HG02642 (cell line): ENCODE data around the gene SSBP4.
A peak's percentile ranks its signal among the peaks of the same experiment; 100 is the strongest.
"Not testable (repeated sequence)": the region's sequence is repeated elsewhere in the genome, so short reads cannot be mapped to it uniquely, and the experiment has no call there.

Experiments
- ATAC-seq: cut with Tn5 transposase; IDR thresholded peaks from one replicate; pipeline ENCODE4 v1.9.1; 2021; ENCODE audit warnings: mild to moderate bottlenecking; ENCODE audit not compliant: unreplicated experiment, poor library complexity

SSBP4 gene

DNA sequence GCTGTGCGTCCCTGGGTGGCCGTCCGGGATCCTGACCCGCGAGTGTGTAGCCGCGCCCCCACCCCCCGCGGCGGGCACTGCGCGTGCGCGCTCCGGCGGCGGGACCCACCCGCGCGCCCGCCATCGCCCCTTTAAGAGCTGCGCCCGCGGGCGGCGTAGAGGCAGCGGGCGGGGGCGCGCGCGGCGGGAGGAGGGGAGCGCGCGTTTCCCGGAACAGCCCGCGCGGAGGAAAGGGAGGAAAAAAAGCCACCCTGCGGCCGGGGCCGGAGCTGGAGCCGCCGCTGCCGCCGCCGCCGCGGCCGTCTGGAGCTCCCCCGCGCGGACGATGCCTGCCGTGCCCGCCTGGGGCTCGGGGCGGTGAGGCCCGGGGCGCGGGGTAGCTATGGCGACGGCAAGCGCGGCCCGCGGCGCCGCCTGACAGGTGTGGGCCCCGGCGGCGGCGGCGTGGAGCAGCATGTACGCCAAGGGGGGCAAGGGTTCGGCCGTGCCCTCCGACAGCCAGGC, at the start of gene SSBP4:
SSBP4 (plus strand) TSS at position 204 of the 504 bp plus-strand sequence; CDS start at position 455, 251 bp downstream.
- ATAC-seq: peak; percentile 56

DNA sequence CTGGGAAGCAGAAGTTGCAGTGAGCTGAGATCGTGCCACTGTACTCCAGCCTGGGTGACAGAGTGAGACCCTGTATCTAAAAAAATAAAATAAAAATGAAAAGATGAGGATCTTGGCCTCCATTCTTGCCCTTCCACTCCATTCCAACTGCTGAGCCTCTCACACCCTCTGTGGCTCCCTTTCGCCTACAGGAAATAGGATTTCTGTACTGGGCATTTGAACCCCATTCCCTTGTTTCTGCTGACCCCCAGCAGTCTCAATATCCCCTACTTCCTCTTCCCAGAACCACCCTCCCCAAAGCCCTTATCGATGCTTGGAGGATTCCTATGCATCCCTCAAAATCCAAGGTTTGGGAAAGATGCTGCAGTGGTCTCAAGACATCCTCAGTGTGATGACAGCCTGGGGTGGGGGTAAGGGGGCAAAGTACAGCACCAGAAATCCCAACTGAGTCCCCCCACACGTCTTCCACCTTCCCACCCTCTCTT, 45.7 kb upstream of the SSBP4 start:
- ATAC-seq: no peak

DNA sequence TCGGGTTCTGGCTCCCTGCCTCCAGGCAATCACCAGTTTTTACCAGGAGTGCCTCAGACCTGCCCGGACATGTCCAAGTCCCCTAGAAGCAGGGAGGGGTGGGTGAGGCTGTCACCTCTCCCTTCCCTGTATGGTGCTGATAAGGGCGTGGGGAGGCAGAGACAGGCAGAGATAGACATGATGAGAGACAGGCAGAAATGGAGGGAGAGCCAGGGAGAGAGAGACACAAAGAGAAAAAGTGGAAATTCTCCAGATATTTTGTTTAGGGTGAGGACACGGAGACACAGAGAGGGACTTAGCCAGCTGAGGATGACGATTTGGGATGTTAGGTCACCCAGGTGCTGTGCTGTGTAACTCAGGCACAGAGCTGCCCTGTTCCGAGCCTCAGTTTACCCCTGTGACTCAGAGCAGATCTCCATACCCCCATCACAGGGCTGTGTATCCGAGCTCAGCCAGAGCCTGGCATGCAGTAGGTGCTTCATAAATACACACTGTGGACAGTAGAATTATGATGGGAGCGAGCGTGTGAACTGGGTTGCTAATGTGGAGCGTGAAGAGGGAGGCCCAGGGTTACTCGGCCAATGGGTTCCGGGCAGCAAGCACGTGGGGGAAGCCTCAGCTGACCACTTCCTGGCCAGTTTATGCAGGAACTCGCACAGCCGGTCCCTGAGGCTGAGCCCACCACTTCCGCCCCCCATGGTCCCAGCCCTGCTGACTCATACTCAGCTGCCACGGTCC, 45.1 kb upstream of the SSBP4 start:
- peak; percentile 81 for ATAC-seq

DNA sequence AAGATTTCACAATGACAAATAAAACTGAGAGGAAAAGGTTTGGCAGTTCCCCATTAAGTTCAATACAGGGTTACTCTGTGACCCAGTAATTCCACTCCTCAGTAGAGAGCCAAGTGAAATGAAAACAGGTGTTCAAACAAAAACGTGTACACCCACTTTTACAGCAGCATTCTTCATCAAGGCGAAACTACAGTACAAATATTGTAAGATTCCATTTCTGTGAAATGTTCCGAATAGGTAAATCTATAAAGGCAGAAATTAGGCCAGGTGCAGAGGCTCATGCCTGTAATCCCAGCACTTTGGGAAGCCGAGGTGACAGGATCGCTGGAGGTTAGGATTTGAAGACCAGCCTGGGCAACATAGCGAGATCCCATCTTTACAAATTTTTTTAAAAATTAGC, 42.2 kb upstream of the SSBP4 start:
- no peak for ATAC-seq

DNA sequence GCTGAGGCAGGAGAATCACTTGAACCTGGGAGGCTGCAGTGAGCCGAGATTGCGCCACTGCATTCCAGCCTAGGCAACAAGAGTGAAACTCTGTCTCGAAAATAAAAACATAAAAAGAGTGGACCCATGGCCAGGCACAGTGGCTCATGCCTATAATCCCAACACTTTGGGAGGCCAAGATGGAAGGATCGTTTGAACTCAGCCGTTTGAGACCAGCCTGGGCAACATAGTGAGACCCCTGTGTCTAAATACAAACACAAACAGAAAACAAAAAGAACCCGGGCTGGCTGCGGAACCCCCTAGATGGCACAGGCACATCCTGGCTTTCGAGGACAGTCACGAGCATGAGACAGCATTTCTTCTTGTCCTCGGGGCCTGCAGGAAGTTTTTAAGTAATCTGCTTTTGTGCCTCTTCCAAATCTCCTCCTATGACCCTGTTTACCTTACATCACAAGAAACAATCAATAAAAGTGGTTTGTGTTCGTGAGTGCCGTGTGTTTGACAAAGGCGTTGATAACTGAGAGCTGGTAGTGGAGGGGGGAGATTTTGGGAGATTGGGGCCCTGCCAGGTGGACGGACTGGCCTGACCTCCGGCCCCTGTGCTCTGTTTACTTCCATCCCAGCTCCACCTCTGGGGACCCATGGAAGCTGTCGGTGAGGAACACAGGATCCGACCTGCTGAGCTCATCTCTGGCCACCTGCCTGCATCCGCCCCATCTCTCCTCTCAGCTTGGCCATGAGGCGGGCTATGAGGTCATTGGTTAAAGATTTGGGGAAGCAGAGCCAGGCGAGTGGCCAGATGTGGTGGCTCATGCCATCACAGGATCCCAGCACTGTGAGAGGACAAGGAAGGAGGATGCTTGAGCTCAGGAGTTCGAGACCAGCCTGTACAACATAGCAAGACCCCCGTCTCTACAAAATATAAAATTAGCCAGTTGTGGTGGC, 39.1 kb upstream of the SSBP4 start:
- no peak for ATAC-seq

DNA sequence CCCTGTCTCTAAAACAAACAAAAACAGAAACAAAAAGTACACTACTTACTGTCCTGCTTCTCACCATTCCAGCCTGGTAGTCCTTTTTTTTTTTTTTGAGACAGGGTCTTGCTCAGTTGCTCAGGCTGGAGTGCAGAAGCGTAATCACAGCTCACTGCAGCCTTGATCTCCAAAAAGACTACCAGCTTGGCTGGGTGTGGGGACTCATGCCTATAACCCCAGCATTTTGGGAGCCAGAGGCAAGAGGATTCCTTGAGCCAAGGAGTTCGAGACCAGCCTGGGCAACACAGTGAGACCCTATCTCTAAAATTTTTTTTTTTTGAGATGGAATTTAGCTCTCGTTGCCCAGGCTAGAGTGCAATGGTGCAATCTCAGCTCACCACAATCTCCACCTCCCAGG, 38.4 kb upstream of the SSBP4 start:
- no peak for ATAC-seq

DNA sequence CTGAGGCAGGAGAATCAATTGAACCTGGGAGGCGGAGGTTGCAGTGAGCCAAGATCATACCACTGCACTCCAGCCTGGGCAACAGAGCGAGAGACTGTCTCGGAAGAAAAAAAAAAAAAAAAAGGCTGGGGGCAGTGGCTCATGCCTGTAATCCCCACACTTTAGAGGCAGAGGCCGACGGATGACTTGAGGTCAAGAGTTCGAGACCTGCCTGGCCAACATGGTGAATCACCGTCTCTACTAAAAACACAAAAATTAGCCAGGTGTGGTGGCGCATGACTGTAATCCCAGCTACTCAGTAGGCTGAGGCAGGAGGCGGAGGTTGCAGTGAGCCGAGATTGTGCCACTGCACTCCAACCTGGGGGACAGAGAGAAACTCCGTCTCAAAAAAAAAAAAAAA, 35.6 kb upstream of the SSBP4 start:
- ATAC-seq: not testable (repeated sequence)

DNA sequence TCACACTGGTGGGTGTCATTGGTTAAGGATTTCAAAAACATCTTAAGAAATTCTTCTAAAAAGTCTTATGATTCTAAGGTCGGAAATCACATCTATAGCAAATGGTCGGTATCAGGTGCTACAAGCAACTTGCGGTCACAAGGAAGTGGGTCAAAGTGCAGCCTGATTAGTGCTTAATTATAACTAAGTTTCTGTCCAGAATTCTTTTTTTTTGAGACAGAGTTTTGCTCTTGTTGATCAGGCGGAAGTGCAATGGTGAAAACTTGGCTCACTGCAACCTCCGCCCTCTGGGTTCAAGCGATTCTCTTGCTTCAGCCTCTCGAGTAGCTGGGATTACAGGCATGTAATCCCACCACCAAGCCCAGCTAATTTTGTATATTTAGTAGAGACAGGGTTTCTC, 34.4 kb upstream of the SSBP4 start:
- no peak for ATAC-seq

DNA sequence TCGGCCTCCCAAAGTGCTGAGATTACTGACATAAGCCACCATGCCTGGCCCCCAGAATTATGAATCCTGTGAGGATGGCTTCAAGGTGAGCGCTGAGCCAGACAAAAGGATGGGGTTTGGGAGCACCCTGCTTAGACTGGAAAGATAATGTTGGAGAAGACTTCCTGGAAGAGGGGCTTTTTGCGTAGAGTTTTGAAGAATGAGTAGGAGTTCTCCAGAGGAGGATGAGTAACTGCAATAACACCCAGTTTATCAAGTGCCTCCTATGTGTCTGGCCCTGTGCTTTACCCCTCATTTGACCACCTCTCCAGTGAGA, 33.9 kb upstream of the SSBP4 start:
- no peak for ATAC-seq

DNA sequence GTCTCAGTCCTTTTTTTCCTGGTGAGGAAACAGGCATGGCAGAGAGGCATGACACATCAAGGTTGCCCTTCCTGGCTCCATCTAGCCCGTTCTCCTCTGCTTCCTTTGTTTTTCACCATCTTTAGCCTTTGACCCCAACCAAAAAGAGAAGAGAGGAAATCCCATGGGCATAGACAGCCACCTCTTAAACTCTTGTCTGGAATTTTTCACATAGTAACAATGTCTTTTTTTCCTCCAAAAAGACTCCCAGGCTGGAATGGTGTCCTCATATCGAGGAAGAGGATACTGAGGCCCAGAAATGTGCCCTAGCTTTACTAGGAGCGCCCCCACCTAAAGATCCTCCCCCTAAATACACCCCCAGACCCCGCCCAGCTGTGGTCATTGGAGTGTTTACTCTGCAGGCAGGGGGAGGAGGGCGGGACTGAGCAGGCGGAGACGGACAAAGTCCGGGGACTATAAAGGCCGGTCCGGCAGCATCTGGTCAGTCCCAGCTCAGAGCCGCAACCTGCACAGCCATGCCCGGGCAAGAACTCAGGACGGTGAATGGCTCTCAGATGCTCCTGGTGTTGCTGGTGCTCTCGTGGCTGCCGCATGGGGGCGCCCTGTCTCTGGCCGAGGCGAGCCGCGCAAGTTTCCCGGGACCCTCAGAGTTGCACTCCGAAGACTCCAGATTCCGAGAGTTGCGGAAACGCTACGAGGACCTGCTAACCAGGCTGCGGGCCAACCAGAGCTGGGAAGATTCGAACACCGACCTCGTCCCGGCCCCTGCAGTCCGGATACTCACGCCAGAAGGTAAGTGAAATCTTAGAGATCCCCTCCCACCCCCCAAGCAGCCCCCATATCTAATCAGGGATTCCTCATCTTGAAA, 33.3 kb upstream of the SSBP4 start, which contains the start of gene GDF15:
GDF15 (plus strand) TSS at position 484 of the 868 bp plus-strand sequence; CDS start at position 516, 32 bp downstream.
- ATAC-seq: no peak

DNA sequence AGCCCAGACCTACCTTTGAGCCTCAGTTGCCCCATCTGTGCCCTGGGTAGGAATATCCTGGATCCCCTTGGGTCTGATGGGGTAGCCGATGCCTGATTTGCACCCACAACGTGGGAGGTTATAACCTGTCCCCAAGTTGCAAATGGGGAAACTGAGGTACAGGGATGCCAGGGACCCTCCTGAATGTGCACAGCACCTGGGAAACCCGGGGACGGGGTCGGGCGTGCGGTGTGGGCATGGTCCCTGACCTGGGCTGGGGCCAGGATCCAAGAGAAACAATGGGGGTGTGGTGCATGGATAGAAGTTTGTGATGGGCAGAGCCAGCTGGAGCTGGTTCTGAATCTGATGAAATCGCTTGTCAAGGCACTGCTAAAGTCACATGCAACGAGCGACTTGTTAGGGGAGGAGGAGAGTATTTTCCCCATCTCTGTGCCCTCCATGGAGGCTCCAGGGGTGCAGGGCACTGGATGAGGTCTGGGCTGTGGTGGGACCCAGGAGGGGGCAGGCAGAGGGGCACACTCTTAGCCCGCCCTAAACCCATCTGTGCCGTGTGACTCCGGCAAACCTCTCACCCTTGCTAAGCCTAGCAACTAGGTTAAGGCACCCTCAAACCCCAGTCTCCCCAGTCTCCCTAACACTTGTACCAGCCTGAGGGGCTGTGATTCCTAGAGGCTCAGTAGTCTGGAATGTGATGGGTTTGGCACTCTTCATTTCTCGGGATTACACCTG, 32.5 kb upstream of the SSBP4 start:
- no peak for ATAC-seq

DNA sequence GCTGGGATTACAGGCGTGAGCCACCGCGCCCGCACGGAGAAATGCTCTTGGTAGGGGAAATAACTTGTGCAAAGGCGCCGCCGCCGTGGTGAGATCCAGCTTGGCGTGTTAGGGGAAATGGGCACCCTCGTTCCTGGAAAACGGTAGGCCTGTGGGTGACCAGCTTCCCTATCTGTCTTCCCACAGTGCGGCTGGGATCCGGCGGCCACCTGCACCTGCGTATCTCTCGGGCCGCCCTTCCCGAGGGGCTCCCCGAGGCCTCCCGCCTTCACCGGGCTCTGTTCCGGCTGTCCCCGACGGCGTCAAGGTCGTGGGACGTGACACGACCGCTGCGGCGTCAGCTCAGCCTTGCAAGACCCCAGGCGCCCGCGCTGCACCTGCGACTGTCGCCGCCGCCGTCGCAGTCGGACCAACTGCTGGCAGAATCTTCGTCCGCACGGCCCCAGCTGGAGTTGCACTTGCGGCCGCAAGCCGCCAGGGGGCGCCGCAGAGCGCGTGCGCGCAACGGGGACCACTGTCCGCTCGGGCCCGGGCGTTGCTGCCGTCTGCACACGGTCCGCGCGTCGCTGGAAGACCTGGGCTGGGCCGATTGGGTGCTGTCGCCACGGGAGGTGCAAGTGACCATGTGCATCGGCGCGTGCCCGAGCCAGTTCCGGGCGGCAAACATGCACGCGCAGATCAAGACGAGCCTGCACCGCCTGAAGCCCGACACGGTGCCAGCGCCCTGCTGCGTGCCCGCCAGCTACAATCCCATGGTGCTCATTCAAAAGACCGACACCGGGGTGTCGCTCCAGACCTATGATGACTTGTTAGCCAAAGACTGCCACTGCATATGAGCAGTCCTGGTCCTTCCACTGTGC, 30.9 kb upstream of the SSBP4 start:
- ATAC-seq: peak; percentile 74

DNA sequence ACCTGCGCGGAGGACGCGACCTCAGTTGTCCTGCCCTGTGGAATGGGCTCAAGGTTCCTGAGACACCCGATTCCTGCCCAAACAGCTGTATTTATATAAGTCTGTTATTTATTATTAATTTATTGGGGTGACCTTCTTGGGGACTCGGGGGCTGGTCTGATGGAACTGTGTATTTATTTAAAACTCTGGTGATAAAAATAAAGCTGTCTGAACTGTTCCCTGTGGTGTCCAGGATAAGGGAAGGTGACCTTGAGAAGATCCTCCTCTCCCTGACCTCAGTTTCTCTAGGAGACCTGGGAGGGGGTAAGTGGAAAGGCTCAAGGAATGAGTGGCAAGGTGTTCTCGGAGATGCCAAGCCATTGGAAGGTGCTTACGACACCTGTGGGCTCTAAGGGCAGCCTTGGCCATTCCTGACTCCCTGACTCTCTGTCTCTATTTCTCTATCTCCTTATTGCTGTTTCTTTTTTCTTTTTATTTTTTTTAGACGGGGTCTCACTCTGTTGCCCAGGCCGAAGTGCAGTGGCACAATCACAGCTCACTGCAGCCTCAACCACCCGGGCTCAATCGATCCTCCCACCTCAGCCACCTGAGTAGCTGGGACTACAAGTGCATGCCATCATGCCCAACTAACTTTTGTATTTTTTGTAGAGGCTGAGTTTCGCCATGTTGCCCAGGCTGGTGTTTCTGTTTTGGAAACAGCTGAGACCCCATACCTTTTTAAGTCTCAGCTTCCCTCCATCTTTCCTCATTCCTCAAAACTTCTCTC, 30.1 kb upstream of the SSBP4 start:
- no peak for ATAC-seq

DNA sequence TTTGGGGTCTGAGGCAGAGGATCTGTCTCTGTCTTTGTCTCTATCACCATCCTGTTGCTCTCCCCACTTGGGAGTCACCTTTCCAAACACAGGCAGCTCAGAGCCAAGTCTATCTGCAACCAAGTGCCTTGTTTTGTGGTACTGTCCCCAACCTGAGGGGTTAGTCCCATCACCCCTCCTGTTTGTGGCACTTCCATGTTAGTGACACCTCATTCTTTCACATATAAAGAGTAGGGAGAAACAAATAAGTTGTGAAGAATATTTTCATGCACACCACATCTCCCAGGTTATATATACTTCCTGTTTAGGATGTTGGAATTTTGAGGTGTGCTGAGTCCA, 29.5 kb upstream of the SSBP4 start:
- ATAC-seq: no peak

DNA sequence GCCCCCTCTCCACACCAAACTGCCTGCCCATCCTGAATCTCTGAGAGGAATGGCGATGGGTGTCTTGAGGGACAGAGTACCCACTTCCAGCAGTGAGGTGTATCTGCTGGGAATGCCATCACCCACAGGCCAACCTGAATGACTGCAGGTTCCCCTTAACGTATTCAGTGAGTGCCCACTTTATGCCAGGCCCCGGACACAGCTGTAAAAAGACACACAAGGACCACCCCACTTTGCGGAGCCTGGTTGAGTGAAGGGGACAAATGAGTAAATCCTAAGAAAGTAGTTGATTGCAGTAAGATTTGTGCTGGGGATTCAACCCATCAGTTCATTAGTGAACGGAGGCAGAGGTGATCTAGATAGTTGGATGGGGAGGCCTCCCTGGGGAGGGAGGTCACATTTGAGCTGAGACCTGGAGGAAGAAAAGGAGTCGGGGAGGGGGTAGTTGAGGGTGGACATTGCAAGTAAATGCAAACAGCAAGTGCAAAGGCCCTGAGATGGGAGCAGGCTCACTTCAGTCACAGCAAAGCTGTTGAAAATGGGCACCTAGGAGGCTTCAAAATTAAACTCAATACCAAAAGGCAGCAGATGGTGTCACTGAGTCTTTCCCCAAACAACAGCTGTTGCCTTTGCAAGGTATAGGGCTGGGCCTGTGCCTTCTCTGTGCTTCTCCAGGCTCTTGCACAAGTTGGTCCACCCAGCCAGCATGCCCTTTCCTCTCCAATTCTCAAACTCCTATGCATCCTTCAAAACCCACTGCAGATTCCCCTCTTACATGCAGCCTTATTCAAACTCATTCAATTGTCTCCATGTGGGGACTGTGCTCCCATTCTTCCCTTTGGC, 28.9 kb upstream of the SSBP4 start:
- no peak for ATAC-seq

DNA sequence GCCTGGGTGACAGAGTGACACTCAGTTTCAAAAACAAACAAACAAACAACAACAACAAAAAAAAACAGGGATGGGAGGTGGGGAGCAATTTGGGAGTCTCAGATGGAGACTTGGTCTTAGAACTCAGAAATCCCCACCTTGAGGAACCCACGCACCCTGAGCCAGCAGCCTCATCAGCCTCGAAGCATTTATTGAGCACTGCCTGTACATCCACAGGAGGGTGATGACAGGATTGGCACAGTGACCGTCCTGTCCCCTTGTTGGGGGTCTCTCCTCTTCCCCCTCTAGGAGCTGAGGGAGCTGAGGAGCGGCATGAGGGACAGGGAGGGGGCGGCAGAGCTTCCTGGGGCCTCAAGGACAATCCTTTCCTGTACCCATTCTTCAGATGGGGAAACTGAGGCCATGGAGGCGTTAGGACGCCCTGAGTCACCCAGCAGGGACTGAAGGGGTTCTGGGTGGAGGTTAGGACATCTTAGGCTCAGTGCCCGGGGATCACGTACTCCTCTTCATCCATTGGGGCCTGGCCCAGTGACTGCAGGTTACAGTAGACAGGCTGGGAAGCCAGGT, 27.6 kb upstream of the SSBP4 start:
- no peak for ATAC-seq

DNA sequence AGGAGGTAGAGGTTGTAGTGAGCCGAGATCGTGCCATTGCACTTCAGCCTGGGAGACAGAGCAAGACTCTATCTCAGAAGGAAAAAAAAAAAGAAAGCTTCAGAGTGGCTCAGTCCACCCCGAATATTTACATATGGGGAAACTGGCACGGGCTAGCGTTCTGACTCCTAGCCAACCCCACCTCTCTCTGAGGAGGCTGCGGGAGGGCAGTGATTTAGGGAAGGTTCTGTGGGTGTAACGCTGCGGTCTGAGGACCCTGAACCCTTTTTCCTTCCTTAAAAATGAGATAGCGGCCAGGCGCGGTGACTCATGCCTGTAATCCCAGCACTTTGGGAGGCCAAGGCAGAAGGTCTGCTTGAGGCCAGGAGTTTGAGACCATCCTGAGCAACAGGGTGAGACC, 26.8 kb upstream of the SSBP4 start:
- ATAC-seq: no peak
